Prostate gland (tissue), 2 donors: ENCODE data around the gene OSER1. TPM values are rescaled to one million over a fixed set of nuclear protein-coding genes. Genes with fewer than 3 reads are reported as not detected.

ENCODE experiments used
- DNase-seq: peaks from one replicate; pipeline ENCODE4 v3.0.0-alpha.2; 2019; ENCODE audit warnings: low spot score
- H3K27ac ChIP-seq, 2 donors: fragments of 200-600 bp; sonication (generic); 2 replicates each; pipeline ENCODE4 v1.5.1; 2017 to 2019
- H3K27me3 ChIP-seq: fragments of 200-600 bp; sonication (generic); replicated peaks from 2 replicates; pipeline ENCODE4 v1.5.1; 2019; ENCODE audit not compliant: insufficient read depth
- H3K36me3 ChIP-seq, 2 donors: fragments of 200-600 bp; sonication (generic); 1 replicate in 1 of 2; 2 replicates in 1 of 2; pipeline versions ENCODE4 v1.5.1 to v1.8.1; 2017 to 2019
- H3K4me1 ChIP-seq: fragments of 200-600 bp; sonication (generic); replicated peaks from 2 replicates; pipeline ENCODE4 v1.5.1; 2019
- H3K4me3 ChIP-seq, 2 donors: fragments of 200-600 bp; sonication (generic); 2 replicates each; pipeline ENCODE4 v1.5.1; 2017 to 2019
- H3K9me3 ChIP-seq: fragments of 200-600 bp; sonication (generic); 2 replicates; pipeline ENCODE4 v1.5.1; 2017
- POLR2A ChIP-seq: fragments of 450-650 bp; IDR thresholded peaks from one replicate; pipeline ENCODE4 v1.6.1; 2016; ENCODE audit warnings: antibody characterized with exemption, mild to moderate bottlenecking
- POLR2AphosphoS5 ChIP-seq: sonication (generic); formaldehyde crosslinking; IDR thresholded peaks from one replicate; pipeline ENCODE4 v1.6.1; 2017; ENCODE audit warnings: antibody characterized with exemption
- whole genome bisulfite sequencing: methylation state at CpG from one replicate; pipeline ENCODE4 v1.1.5; 2018; 5-methylcytosine and 5-hydroxymethylcytosine counted together
- intact Hi-C: fragments of 100-400 bp; cut with DNase I; formaldehyde crosslinking; loops from one replicate; pipeline ENCODE4 v1.14.2; 2022
- total RNA-seq, 2 donors: library from RNA; depleted of rRNA; stranded (reverse); fragments of >200 nt; gene quantifications; one replicate each; pipeline ENCODE4 v1.1.0, GENCODE V29; 2016
- TF ChIP-seq, protein P1 (sequence below), 4 experiments: fragments of 200-600 bp in 2 of 4; fragments of 450-650 bp in 2 of 4; sonication (generic) in 2 of 4; IDR thresholded peaks; 1 replicate in 3 of 4; 2 replicates in 1 of 4; pipeline ENCODE4 v1.5.1; 2016 to 2019; ENCODE audit warnings: antibody characterized with exemption in 4 of 4, mild to moderate bottlenecking in 2 of 4, moderate library complexity in 2 of 4

OSER1 gene
- total RNA-seq, 2 donors from 2014 or later: 31.6 to 42.7 TPM

DNA sequence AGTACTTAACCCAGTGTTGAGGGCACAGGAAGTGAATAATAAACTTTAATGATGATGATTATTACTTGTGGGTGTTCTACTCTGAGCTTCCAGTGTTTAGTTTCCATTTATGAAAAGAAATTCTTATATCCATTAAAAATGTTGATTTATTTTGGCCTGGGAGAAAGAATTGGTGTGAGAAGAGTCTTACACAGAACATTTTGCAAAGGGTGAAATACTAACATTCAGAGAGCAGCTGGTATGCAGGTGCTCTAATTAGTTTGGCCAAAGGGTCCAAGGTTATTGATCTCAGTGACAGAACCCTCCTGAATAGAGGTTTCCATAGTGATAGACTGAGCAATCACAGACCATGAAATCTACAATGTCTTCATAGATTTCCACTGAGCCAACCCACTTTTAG, 4.4 kb downstream of the OSER1 start:
- Histone ChIP-seq H3K27ac (no peak overlapping the region), H3K9me3 (no peaks in the 10 kb centered on the region), H3K36me3 (no peaks in the 10 kb centered on the region), H3K4me3 (no peak overlapping the region), H3K27me3 (no peaks in the 10 kb centered on the region), H3K4me1 (peaks cover 15% of the 10 kb centered on the region)
- DNase-seq: no peak
- TF ChIP-seq POLR2A (no peak), POLR2AphosphoS5 (no peak)
- TF ChIP-seq, protein P1, sequence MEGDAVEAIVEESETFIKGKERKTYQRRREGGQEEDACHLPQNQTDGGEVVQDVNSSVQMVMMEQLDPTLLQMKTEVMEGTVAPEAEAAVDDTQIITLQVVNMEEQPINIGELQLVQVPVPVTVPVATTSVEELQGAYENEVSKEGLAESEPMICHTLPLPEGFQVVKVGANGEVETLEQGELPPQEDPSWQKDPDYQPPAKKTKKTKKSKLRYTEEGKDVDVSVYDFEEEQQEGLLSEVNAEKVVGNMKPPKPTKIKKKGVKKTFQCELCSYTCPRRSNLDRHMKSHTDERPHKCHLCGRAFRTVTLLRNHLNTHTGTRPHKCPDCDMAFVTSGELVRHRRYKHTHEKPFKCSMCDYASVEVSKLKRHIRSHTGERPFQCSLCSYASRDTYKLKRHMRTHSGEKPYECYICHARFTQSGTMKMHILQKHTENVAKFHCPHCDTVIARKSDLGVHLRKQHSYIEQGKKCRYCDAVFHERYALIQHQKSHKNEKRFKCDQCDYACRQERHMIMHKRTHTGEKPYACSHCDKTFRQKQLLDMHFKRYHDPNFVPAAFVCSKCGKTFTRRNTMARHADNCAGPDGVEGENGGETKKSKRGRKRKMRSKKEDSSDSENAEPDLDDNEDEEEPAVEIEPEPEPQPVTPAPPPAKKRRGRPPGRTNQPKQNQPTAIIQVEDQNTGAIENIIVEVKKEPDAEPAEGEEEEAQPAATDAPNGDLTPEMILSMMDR (IDR thresholded peaks at IDR 0.05): no peak
- intact Hi-C loops: loop anchor here (10.0 kb wide), 1 partner anchor 529 kb away; no protein-coding TSS in a partner anchor

DNA sequence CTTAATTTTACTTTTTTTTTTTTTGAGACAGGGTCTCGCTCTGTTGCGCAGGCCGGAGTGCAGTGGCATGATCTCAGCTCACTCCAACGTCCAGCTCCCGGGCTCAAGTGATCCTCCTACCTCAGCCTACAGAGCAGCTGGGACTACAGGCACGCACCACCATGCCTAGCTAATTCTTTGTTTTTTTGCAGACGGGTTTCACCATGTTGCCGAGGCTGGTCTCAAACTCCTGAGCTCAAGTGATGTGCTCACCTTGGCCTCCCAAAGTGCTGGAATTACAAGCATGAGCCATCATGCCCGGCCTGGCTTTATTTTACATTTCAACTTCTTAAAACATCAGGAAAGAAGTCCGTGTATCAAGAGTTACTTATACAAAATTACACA, 5.7 kb downstream of the OSER1 start:
- Histone ChIP-seq H3K9me3 (no peaks in the 10 kb centered on the region), H3K36me3 (peaks cover 0 to under 1% of the 10 kb centered on the region in 2 donors), H3K27ac (peak overlapping the region; percentile 66 to 68), H3K4me3 (no peak overlapping the region), H3K4me1 (peaks cover 15% of the 10 kb centered on the region), H3K27me3 (no peaks in the 10 kb centered on the region)
- no peak for DNase-seq
- intact Hi-C loops: loop anchor here (10.0 kb wide), 1 partner anchor 530 kb away; no protein-coding TSS in a partner anchor
- WGBS: 86% methylated on average over 10 of the region's 10 CpGs
- no peak for TF ChIP-seq POLR2AphosphoS5
- TF ChIP-seq, protein P1 (IDR thresholded peaks at IDR 0.05): no peak
- no peak for TF ChIP-seq POLR2A

DNA sequence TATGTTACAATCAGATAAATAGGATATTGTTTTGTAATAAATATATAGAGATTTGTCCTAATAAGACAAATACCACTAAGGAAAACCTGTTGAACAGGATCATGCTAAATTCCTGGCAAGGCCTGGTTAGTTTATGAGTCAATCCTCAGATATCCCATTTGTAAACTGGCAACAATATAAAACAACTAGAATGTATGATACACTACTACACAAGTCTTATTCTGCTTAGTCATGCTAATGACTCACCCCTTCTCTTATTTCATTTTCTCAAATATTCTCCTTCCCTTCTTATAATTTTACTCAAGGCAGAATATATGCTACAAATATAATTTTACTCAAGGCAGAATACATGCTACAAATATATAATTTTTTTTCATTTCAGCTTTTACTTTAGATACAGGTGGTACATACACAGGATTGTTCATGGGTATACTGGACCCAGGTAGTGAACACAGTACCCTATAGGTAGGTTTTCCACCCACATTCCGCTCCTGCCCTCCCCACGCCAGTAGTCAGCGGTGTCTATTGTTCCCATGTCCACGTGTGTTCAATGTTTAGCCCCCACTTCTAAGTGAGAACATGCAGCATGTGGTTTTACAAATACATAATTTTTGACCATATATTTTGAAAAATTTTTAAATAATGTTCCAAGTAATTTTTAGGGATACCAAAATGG, 6.3 kb downstream of the OSER1 start:
- 77% methylated on average over 4 of the region's 4 CpGs for WGBS
- H3K4me1 ChIP-seq: peaks cover 15% of the 10 kb centered on the region
- H3K27ac ChIP-seq: peak overlapping the region; percentile 66 to 68
- peak; percentile 77 for DNase-seq
- intact Hi-C loops: loop anchor here (10.0 kb wide), 1 partner anchor 531 kb away; no protein-coding TSS in a partner anchor
- TF ChIP-seq POLR2AphosphoS5 (peak; percentile 94), POLR2A (no peak)
- TF ChIP-seq, protein P1 (IDR thresholded peaks at IDR 0.05): no peak
- H3K36me3 ChIP-seq: peaks cover 0 to 5% of the 10 kb centered on the region in 2 donors
- H3K9me3 ChIP-seq: no peaks in the 10 kb centered on the region
- no peak overlapping the region for H3K4me3 ChIP-seq
- H3K27me3 ChIP-seq: no peaks in the 10 kb centered on the region

DNA sequence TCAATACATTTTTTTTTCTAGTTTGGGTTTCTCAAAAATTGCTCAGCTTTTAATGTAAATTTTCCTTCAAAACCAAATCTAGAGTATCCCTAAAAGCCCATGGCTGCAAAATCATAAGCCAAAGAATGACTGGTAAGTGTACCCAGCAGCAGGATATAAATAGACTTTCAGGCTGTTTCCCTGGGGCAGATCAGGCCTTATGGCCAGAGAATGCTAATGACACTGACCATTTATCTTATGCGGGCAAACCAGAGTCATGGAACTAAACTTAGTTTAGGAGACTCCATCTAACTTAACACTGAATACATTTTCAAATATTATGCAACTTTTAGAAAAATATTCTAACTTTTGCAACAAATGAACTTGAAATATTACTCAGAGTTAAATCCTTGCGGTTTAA, 7.4 kb downstream of the OSER1 start:
- no peaks in the 10 kb centered on the region for H3K27me3 ChIP-seq
- H3K4me3 ChIP-seq: no peak overlapping the region
- 88% methylated on average over 2 of the region's 2 CpGs for WGBS
- peak overlapping the region in 1 of 2 donors; percentile 68 for H3K27ac ChIP-seq
- H3K36me3 ChIP-seq: peaks cover 0 to 5% of the 10 kb centered on the region in 2 donors
- peaks cover 15% of the 10 kb centered on the region for H3K4me1 ChIP-seq
- DNase-seq: no peak
- no peaks in the 10 kb centered on the region for H3K9me3 ChIP-seq
- no peak for TF ChIP-seq POLR2A
- TF ChIP-seq POLR2AphosphoS5: no peak
- TF ChIP-seq, protein P1 (IDR thresholded peaks at IDR 0.05): no peak
- intact Hi-C loops: loop anchor here (10.0 kb wide), 1 partner anchor 532 kb away; no protein-coding TSS in a partner anchor

DNA sequence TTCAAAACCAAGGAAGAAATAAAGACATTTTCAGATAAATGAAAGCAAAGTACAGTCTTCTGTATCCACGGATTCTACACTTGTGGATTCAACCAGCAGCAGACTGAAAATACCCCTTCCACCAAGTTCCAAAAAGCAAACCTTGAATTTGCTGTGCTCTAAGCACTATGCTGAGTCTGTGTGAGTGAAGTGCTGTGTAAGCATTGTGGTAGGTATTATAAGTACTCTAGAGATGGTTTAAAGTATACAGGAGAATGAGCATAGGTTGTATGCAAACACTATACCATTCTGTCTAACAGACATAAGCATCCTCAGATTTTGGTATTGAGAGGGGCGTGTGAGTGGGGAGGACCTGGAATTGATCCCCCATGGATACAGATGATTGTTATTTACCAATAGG, 9.6 kb downstream of the OSER1 start:
- Histone ChIP-seq H3K9me3 (no peaks in the 10 kb centered on the region), H3K27ac (no peak overlapping the region), H3K4me1 (peaks cover 15% of the 10 kb centered on the region), H3K4me3 (no peak overlapping the region), H3K36me3 (peaks cover 0 to 15% of the 10 kb centered on the region in 2 donors), H3K27me3 (no peaks in the 10 kb centered on the region)
- no peak for DNase-seq
- TF ChIP-seq POLR2A: no peak
- TF ChIP-seq, protein P1 (IDR thresholded peaks at IDR 0.05): no peak
- no peak for TF ChIP-seq POLR2AphosphoS5
- 90% methylated on average over 2 of the region's 2 CpGs for WGBS
- intact Hi-C loops: loop anchor here (10.0 kb wide), 1 partner anchor 534 kb away; no protein-coding TSS in a partner anchor
